ENCODE data around the gene MUC15.

Gene MUC15

DNA sequence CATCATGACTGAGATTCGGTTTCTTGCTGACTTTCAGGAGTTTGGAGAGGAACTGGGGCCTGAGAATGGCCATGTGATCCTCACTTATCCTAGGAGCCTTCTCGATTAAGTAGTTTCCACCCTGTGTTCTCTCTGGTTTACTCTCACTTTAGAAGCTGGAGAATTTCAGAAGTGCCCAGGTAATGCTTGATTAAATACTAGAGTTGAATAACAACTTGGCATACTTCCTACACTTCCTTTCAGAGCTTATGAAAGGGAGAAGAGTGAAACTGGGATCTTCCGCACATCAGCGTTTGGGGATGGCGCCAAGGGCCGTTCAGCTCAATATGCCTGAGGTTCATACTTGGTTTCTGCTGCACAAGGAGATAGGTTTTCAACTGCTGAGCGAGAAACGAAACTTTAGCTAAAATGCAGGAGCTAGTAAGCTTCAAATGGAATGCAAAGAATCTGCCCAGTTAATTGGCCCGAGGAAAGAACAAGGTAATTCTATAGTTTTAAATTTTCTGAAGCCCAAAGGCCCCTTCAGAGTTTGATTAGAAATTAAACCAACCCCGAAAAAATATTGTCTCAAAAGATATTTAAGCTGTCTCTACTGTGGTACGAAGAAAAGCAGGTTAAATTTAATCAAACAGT is 823 bp upstream of the MUC15 start:
- no peak for DNase-seq

DNA sequence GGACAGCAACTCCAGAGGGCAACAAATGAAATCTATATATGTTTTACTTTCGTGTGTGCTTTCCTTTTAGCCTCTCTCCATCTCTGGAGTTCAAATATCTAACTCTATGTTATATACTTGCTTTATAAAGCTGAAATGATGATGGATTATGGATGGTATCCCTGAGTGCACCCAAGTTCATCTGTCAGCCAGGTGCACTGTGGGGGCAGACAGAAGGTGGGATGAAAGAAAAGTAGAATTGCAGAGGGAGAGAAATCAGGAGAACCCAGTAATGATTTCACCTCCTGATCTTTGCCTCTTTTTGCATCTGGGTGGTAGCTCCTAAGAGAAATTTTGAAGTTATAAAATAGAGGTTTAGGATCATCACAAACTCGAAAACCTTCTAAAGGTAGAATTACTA is 2.4 kb downstream of the MUC15 start:
- no peak for DNase-seq

DNA sequence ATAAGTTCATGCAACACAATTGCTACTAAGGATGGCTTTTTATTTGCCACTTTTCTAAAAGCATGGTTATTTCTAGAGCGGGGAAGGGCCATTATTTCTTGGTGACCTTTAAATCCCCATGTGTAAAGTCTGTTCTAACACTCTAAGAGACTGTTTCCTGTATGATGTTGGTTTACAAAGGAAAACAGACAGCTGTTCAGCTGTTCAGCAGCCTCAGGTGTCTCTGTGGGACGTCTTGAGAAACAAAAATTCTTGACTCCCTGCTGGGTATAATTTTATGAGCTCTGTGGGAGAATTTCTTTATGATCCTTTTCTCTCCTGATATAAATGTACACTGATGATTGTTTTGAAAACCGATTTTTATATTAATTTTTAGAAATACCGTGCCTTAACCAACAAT is 13.9 kb downstream of the MUC15 start:
- DNase-seq = no peak

DNA sequence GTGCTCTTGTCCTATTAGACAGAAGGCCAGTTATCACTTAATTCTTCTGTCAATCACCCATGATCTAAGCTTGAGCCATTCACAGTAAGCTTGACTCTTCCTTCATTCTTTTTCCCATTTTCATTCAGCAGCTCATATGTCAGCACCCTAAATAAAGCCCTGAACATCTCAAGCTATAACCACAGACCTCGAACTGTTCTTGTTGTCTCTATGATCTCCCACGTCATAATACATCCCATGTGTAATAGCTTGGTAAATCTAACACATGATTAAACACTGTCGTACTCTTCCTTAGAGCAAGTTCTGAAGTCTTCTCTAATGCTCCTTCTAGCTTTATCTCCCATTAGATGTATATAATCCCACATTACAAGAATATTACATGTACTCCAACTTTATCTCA is 14.4 kb downstream of the MUC15 start:
- DNase-seq = no peak

DNA sequence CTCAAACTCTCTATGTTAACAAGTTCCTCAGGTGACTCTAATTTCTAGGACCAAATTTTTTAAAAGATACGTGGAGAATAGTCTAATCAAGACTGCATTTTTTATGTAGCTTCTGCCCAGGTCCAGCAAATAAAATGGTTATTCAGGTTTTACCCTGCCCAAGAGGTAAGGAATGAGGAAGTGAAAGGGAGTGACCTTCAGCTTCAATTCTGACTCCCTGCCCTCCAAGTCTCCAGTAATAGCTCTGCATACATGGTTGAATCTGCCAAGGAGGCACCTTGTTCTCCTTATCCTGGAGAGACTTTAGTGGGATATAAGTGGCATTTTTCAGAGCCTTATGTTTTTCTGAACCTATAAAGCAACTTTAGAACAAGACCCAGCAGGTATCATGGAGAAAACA is 15.5 kb downstream of the MUC15 start:
- no peak for DNase-seq

DNA sequence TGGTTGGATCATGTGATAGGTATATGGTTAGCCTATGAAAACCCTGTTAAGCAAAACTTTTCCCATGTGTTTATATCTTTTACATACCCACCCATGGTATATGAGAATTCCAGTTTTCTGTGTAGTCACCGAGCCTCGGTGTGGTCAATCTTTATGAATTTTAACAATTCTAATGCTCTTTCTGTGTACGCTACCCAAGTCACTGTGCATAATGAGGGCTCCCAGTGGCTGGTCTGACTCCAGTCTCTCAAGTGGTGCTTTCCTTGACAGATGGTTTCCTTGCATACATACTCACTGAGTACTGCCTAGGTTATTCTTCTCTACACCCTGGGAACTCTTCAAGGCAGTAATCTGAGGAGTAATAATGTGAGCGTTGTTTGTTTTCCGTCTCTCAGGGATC is 17.6 kb downstream of the MUC15 start:
- DNase-seq = no peak

DNA sequence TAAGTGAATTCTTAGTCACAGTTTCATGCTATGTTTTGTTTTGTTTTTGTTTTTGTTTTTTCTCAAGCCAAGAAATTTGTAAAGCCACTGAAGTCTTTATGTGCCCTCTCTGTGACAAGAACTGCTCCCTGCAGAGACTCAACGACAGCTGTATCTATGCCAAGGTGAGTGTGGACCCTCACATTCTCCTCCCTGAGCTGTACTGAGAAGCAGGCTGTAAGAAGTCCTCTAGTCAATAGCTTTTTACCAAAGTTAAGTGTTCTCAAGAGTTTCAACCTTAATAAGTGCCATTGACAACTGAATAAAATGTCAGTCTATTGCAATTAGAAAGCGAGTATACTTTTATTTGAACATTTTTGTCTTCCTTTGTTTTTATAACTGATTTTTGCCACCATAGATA is 18.9 kb downstream of the MUC15 start:
- DNase-seq = no peak

DNA sequence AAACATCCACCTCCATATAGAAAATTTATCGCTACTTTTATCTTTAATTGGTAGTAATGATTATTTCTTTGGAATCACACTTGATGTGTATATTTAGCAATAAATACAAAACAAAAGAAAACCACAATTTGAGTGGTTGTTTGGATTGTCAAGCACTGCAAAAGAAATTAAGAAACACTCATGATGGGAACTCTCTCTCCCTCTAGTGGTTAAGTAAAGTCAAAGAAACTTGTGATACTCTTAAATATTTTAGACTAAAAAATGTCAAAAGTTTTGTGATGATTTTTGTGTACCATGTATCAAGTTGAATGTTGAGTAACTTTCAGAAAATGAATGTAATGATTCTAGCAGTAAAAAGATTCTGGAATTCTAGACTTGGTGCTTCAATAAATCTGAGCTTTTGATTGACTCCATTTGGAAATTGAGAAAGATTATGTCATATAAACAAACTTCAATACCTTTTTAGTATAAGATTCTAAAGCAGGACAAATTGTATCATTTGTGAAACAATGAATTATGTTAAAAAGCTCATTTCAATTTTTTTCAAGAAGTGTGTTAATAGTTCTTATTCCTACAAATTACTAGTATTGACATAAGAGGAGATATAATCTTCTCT is 20.8 kb downstream of the MUC15 start:
- DNase-seq = no peak

DNA sequence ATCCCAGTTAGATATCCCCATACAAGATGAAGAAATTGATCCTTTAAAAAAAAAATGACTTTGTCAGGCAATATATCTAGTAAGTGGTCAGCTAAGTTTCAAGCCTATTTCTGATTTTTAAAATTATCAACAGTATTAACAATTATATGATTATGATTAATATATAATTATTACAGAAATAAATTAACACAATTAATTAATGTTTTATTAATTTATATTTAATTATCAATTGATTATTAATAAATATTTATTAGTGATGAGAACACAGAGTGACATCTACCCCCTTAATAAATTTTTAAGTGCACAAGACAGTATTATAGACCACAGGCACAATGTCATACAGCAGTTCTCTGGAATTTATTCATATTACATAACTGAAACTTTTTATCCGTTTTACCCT is 22.0 kb downstream of the MUC15 start:
- DNase-seq = no peak

DNA sequence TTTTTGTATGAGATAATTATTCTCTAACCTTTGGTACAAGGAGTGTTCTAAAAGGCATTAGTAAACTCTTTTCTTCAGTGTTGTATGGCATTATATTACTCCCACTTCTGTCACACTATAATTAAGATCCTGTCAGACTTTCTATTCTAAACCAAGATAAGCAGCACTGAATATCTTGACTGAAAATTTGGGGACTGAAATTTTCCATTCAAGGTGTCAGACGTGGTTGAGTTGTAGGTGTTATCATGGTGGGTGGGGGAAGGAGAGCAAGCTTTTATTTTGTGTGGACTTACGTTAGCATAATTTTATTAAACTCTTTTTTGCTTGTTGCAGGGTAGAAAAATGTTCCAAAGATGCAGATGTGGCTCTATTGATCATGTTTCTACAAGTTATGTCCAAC is 22.9 kb downstream of the MUC15 start:
- DNase-seq = no peak

DNA sequence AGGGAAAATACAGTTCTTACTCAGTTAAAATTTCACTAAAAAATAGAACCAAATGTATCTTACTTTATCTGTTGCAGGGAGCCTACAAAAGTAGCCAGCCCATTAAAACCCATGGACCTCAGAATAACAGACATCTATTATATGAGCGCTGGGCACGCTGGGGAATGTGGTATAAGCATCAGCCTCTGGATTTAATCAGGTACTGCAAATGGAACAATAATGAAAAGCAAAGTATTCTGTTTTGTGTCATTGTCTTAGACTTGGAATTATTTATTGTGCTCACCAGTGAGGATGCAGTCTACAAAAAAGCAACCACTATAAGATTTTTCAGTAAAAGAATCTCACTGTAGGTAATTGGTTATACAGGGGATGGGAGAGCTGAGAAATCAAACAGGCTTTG is 30.2 kb downstream of the MUC15 start:
- DNase-seq = no peak

DNA sequence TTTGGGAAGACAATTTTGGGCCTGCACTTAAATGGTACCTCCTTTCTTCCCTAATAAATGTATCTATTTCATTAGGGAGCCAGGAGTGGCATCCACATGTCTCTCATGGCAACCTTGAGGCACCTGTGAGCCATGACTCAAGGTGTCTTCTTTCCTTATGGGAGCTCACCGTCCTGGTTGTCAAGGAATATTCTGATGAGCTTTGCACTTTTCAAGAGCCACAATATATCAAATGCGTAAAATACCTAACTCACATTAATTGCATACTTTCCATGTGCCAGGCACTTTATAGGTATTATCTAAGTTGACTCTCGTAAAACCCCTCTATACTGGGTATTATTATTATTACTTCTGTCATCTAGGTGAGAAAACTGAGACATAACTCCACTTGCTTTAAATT is 32.5 kb downstream of the MUC15 start:
- no peak for DNase-seq

DNA sequence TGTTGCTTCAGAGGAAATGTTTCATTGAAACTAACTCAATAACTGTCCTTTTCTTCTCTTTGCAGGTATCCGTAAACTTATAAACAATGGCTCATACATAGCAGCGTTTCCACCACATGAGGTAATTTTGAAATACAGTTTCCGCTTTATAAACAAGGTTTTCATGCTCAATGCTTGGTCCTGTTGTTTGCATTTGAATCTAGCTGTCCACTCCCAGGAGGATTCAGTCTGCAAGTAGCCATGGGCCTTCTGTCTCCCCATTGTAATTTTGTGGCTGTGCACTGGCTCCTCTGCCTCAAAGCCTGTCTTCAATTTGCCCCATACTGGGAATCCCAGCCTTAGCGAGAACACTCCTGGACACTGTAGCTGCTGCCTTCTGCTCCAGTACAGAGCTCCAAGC is 34.7 kb downstream of the MUC15 start:
- no peak for DNase-seq

DNA sequence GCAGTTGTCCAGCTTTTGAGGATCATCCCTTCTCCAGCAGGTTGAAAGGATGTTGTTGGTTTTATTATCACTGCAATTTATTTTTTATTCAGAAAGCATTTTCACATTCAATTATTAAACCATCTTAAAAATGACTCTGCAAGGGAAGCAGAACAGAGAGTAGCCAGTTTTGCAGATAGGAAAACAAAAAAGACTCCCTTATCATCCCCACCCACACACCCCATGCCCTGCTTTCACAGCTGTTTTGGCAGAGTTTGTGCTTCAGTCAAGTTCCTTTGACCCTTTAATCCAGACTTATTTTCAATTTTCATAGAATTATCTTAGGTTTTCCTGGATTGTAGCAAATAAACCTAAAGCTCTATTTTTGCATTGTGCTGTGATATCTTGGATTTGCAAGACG is 44.4 kb downstream of the MUC15 start:
- no peak for DNase-seq

DNA sequence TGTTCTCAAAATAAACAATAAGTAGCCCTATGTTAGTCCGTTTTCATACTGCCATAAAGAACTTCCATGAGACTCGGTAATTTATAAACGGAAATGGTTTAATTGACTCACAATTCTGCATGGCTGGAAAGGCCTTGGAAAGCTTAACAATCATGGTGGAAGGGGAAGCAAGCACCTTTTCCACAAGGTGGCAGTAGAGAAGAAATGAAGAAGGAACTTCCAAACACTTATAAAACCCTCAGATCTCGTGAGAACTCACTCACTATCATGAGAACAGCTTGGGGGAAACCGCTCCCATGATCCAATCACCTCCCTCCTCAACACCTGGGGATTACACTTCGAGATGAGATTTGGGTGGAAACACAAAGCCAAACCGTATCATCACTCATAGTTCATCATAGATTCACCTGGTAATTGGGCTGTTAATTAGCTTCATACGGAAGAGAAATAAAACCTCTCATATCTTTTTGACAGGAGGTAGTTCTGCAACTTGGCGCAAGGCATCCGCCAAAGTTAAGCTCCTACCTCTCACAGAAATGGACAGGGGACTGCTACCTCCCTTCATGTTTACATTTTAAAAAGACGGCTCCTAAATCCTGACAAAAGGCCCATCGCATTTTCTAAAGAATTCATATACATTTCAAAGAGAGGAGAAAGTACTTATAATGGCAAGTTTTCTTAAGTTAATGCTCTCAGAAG is 49.0 kb downstream of the MUC15 start:
- DNase-seq = peak; percentile 4

DNA sequence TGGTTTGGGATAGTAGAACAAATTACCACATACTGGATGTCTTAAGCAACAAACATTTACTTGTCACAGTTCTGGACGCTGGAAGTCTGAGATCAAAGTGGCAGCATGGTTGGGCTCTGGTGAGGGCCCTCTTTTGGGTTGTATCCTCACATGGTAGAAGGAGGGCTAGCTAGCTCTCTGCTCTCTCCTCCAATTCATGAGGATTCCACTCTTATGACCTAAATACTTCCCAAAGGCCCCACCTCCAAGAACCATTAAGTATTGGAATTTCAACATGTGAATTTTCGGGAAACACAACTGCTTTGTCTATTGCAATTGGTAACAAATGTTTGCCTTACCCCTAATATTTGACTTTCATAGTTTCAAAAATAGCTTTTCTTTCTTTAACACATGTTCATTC is 52.6 kb downstream of the MUC15 start:
- DNase-seq = no peak

DNA sequence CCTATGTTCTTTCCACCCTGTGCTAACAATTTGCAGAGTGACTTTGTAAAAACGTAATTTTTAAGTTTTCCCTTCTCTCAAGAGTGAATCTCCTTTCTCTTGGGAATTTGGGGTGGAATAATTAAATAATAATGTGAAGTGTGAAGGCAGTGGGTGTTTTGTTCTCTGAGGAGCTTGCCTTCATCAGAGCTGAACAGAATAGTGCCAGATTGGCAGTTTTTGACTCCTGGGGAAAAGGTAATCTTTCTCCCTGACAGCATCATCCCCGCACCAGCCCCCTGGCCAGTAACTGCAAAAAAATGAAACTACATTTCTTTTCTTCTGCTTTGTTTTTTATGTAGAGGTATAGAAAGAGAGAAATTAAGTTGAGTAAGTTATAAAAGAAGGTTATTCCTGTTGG is 59.9 kb downstream of the MUC15 start:
- DNase-seq = no peak

DNA sequence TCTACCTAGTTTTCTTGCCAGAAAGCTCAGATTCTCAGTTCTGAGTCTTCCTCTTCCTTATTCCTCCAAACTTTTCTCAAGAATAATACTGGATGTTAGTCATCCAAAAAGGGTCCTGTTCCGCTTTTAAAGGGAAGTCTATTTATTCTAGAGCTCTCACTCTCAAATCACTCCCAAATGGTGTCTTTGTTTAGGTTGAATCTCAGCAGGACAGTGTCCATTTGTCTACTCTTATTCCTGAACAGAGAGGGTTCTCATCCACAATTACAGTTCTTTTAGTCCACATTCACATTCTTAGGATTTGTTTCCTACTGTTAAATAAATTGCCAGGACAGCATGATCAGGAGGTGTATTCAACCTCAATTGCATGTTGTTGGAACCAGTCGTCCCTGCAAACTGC is 61.3 kb downstream of the MUC15 start:
- DNase-seq = no peak

DNA sequence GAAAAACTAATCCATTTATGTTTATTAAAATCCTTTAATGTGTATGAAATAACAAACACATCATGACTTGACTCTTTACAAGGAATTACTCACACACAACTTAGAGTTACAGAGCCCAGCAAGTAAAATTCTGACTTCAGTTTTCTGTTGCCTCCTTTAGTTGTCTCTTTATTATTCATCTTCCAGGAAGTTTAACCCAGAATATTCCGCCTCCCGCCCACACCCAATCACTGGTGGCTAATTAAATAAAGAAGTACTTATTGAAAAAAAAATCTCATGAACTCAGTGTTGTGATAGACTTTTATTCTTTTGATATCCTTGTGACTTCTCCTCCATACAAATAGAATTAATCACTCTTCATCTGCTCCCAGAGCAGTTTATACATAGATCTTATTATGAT is 61.9 kb downstream of the MUC15 start:
- no peak for DNase-seq

Measured in MV-4-11 (cell line).